ENCODE measurements around the gene THOC2.
"Not testable (repeated sequence)": the region's sequence is repeated elsewhere in the genome, so short reads cannot be mapped to it uniquely, and the experiment has no call there.

Gene THOC2

GRCh38 chrX:123739474-123739873, 6.6 kb upstream of the THOC2 start:
- no peaks in the 10 kb centered on the region for H3K36me3 ChIP-seq (replicated peaks; ENCODE audit: low read depth, low read length)
- no peak overlapping the region for H2AFZ ChIP-seq (ENCODE audit: low read depth, low read length)
- no peak overlapping the region for H3K4me3 ChIP-seq (ENCODE audit: low read length)
- TF ChIP-seq EZH2phosphoT487 (IDR thresholded peaks at IDR 0.05; ENCODE audit: low read depth): no peak
- TF ChIP-seq, protein P1, sequence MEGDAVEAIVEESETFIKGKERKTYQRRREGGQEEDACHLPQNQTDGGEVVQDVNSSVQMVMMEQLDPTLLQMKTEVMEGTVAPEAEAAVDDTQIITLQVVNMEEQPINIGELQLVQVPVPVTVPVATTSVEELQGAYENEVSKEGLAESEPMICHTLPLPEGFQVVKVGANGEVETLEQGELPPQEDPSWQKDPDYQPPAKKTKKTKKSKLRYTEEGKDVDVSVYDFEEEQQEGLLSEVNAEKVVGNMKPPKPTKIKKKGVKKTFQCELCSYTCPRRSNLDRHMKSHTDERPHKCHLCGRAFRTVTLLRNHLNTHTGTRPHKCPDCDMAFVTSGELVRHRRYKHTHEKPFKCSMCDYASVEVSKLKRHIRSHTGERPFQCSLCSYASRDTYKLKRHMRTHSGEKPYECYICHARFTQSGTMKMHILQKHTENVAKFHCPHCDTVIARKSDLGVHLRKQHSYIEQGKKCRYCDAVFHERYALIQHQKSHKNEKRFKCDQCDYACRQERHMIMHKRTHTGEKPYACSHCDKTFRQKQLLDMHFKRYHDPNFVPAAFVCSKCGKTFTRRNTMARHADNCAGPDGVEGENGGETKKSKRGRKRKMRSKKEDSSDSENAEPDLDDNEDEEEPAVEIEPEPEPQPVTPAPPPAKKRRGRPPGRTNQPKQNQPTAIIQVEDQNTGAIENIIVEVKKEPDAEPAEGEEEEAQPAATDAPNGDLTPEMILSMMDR (IDR thresholded peaks at IDR 0.05; ENCODE audit: low read depth, low read length): no peak
- H4K20me1 ChIP-seq (ENCODE audit: insufficient read depth, low read length): no peaks in the 10 kb centered on the region
- no peak overlapping the region for H3K4me2 ChIP-seq (ENCODE audit: low read length)
- no peaks in the 10 kb centered on the region for H3K9me3 ChIP-seq (ENCODE audit: insufficient read depth, low read length)
- no peaks in the 10 kb centered on the region for H3K4me1 ChIP-seq (ENCODE audit: low read length)
- no peak overlapping the region for H3K27ac ChIP-seq (ENCODE audit: low read length)
- H3K9ac ChIP-seq (ENCODE audit: low read length): no peak overlapping the region
- no peaks in the 10 kb centered on the region for H3K27me3 ChIP-seq (ENCODE audit: low read depth, low read length)
- no peaks in the 10 kb centered on the region for H3K79me2 ChIP-seq (ENCODE audit: low read length)

GRCh38 chrX:123738378-123738940, 5.6 kb upstream of the THOC2 start:
- TF ChIP-seq, protein P1 (IDR thresholded peaks at IDR 0.05; ENCODE audit: low read depth, low read length): no peak
- TF ChIP-seq EZH2phosphoT487 (IDR thresholded peaks at IDR 0.05; ENCODE audit: low read depth): no peak
- H4K20me1 ChIP-seq (ENCODE audit: insufficient read depth, low read length): no peaks in the 10 kb centered on the region
- no peak overlapping the region for H2AFZ ChIP-seq (ENCODE audit: low read depth, low read length)
- H3K27me3 ChIP-seq (ENCODE audit: low read depth, low read length): no peaks in the 10 kb centered on the region
- no peaks in the 10 kb centered on the region for H3K9me3 ChIP-seq (ENCODE audit: insufficient read depth, low read length)
- H3K36me3 ChIP-seq (replicated peaks; ENCODE audit: low read depth, low read length): no peaks in the 10 kb centered on the region
- H3K4me1 ChIP-seq (ENCODE audit: low read length): no peaks in the 10 kb centered on the region
- H3K9ac ChIP-seq (ENCODE audit: low read length): no peak overlapping the region
- no peak overlapping the region for H3K4me3 ChIP-seq (ENCODE audit: low read length)
- no peak overlapping the region for H3K27ac ChIP-seq (ENCODE audit: low read length)
- no peak overlapping the region for H3K4me2 ChIP-seq (ENCODE audit: low read length)
- H3K79me2 ChIP-seq (ENCODE audit: low read length): no peaks in the 10 kb centered on the region

GRCh38 chrX:123736333-123736921, 3.6 kb upstream of the THOC2 start:
- no peak overlapping the region for H3K4me2 ChIP-seq (ENCODE audit: low read length)
- H3K27me3 ChIP-seq (ENCODE audit: low read depth, low read length): no peaks in the 10 kb centered on the region

DNA sequence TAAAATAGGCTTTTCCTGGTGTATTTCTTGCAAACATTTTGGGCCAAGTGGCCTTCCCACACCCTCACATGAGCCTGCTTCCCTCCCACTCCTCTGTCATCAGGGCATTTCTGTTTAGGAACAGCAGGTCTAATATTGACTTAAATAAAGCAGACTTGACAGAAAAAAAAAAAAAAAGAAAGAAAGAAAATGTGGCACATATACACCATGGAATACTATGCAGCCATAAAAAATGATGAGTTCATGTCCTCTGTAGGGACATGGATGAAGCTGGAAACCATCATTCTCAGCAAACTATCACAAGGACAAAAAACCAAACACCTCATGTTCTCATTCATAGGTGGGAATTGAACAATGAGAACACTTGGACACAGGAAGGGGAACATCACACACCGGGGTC, 2.3 kb upstream of the THOC2 start:
- not testable (repeated sequence) for H3K4me1 ChIP-seq (ENCODE audit: low read length); H2AFZ ChIP-seq (ENCODE audit: low read depth, low read length); H3K9ac ChIP-seq (ENCODE audit: low read length); H3K4me2 ChIP-seq (ENCODE audit: low read length); H3K36me3 ChIP-seq (replicated peaks; ENCODE audit: low read depth, low read length); H3K27me3 ChIP-seq (ENCODE audit: low read depth, low read length); H3K27ac ChIP-seq (ENCODE audit: low read length); H3K4me3 ChIP-seq (ENCODE audit: low read length); H3K9me3 ChIP-seq (ENCODE audit: insufficient read depth, low read length)
- Histone ChIP-seq H3K79me2 (ENCODE audit: low read length) (peaks cover 31% of the 10 kb centered on the region), H4K20me1 (ENCODE audit: insufficient read depth, low read length) (peaks cover 20% of the 10 kb centered on the region)

More at GRCh38 chrX:123736333-123736921, 3.6 kb upstream of the THOC2 start:
- Histone ChIP-seq H3K79me2 (ENCODE audit: low read length) (peaks cover 18% of the 10 kb centered on the region), H3K4me1 (ENCODE audit: low read length) (peaks cover 2% of the 10 kb centered on the region; the same call in 1 of the 2 replicates), H3K9ac (ENCODE audit: low read length) (no peak overlapping the region), H4K20me1 (ENCODE audit: insufficient read depth, low read length) (peaks cover 7% of the 10 kb centered on the region), H3K27ac (ENCODE audit: low read length) (no peak overlapping the region), H3K9me3 (ENCODE audit: insufficient read depth, low read length) (no peaks in the 10 kb centered on the region), H2AFZ (ENCODE audit: low read depth, low read length) (no peak overlapping the region), H3K4me3 (ENCODE audit: low read length) (no peak overlapping the region), H3K36me3 (replicated peaks; ENCODE audit: low read depth, low read length) (no peaks in the 10 kb centered on the region)
- TF ChIP-seq EZH2phosphoT487 (IDR thresholded peaks at IDR 0.05; ENCODE audit: low read depth): no peak
- TF ChIP-seq, protein P1 (IDR thresholded peaks at IDR 0.05; ENCODE audit: low read depth, low read length): no peak

- H2AFZ ChIP-seq (ENCODE audit: low read depth, low read length); H3K9me3 ChIP-seq (ENCODE audit: insufficient read depth, low read length); H3K27ac ChIP-seq (ENCODE audit: low read length); H3K4me3 ChIP-seq (ENCODE audit: low read length); H3K36me3 ChIP-seq (replicated peaks; ENCODE audit: low read depth, low read length); H3K27me3 ChIP-seq (ENCODE audit: low read depth, low read length); H3K4me2 ChIP-seq (ENCODE audit: low read length); H3K9ac ChIP-seq (ENCODE audit: low read length): not testable (repeated sequence)
- Histone ChIP-seq H4K20me1 (ENCODE audit: insufficient read depth, low read length) (peaks cover 26% of the 10 kb centered on the region), H3K79me2 (ENCODE audit: low read length) (peaks cover 41% of the 10 kb centered on the region), H3K4me1 (ENCODE audit: low read length) (peaks cover 10% of the 10 kb centered on the region; the same call in 1 of the 2 replicates)
Measured at GRCh38 chrX:123734079-123734478, 1.2 kb upstream of the THOC2 start.
